ENCODE data around the gene DIP2B. TPM values are rescaled to one million over a fixed set of nuclear protein-coding genes. Genes with fewer than 3 reads are reported as not detected.
A peak's percentile ranks its signal among the peaks of the same experiment; 100 is the strongest.

The DIP2B gene
- total and polyA plus RNA-seq, 2 of the 13 experiments (the other 11 are each of a cell fraction or from before 2014, with no cell fraction given), result 32.1 to 35.8 TPM

DNA sequence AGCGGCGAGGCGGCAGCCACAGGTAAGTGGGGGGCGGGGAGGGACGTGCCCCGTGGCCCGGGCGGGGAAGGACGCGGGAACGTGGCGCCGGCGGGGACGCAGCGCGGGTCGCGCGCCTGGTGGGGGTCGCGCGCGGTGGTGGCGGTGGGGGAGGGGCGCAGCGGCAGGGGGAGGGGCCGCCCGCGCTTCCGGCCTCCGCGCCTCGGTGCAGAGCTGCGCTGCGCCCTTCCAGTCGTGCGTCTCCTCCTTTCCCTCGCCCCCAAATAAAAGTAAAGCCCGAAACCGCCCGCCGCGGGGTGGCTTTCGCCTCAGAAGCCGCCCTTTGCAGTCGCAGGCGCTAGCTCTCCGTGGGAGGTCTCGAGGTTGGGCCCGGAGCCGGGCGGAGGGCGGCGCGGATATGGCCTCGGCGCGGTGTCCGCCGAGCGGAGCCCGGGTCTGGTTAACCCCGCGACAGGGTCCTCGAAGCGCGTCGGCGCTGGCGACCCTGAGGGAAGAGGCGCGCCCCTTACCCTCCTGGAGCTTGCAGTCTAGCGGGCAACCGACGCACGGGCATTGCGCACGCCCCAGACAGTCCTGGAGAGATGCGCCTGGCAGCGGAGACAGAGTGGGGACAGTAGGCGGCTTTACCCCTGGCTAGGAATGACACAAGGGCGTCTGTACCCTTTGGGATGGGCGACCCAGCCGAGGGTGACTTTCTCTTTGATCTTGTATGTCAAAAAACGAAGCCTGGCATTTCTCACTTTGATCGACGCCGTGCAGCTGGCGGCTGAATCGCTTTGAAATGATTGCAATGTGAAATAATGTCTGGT, 259.7 kb downstream of the DIP2B start (continued):
- peak; percentile 19; the same call in 1 of the 2 replicates for TF ChIP-seq ELF1 (CRISPR knock-in tag; IDR thresholded peaks at IDR 0.05)
- TF ChIP-seq NPAS2 (CRISPR knock-in tag; IDR thresholded peaks at IDR 0.05; ENCODE audit: borderline replicate concordance), result no peak
- TF ChIP-seq, protein P1, sequence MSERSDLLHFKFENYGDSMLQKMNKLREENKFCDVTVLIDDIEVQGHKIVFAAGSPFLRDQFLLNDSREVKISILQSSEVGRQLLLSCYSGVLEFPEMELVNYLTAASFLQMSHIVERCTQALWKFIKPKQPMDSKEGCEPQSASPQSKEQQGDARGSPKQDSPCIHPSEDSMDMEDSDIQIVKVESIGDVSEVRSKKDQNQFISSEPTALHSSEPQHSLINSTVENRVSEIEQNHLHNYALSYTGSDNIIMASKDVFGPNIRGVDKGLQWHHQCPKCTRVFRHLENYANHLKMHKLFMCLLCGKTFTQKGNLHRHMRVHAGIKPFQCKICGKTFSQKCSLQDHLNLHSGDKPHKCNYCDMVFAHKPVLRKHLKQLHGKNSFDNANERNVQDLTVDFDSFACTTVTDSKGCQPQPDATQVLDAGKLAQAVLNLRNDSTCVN (CRISPR knock-in tag; IDR thresholded peaks at IDR 0.05; ENCODE audit: borderline replicate concordance), result no peak
- TF ChIP-seq RORA (CRISPR knock-in tag; IDR thresholded peaks at IDR 0.05), result no peak
- 0 out of 2 replicates have a peak, but pooled peaks have one; percentile 66 for TF ChIP-seq ZSCAN12 (CRISPR knock-in tag; IDR thresholded peaks at IDR 0.05)
- TF ChIP-seq, protein P2, sequence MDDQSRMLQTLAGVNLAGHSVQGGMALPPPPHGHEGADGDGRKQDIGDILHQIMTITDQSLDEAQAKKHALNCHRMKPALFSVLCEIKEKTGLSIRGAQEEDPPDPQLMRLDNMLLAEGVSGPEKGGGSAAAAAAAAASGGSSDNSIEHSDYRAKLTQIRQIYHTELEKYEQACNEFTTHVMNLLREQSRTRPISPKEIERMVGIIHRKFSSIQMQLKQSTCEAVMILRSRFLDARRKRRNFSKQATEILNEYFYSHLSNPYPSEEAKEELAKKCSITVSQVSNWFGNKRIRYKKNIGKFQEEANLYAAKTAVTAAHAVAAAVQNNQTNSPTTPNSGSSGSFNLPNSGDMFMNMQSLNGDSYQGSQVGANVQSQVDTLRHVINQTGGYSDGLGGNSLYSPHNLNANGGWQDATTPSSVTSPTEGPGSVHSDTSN (CRISPR knock-in tag; IDR thresholded peaks at IDR 0.05; ENCODE audit: borderline replicate concordance), result peak; percentile 41; the same call in 1 of the 2 replicates
- TF ChIP-seq, protein P3, sequence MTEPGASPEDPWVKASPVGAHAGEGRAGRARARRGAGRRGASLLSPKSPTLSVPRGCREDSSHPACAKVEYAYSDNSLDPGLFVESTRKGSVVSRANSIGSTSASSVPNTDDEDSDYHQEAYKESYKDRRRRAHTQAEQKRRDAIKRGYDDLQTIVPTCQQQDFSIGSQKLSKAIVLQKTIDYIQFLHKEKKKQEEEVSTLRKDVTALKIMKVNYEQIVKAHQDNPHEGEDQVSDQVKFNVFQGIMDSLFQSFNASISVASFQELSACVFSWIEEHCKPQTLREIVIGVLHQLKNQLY (CRISPR knock-in tag; IDR thresholded peaks at IDR 0.05), result no peak
- TF ChIP-seq AGO2 (optimal IDR thresholded peaks at IDR 0.05; ENCODE audit: low read depth, low read length), result peak; percentile 88
- TF ChIP-seq, protein P4, sequence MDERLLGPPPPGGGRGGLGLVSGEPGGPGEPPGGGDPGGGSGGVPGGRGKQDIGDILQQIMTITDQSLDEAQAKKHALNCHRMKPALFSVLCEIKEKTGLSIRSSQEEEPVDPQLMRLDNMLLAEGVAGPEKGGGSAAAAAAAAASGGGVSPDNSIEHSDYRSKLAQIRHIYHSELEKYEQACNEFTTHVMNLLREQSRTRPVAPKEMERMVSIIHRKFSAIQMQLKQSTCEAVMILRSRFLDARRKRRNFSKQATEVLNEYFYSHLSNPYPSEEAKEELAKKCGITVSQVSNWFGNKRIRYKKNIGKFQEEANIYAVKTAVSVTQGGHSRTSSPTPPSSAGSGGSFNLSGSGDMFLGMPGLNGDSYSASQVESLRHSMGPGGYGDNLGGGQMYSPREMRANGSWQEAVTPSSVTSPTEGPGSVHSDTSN (CRISPR knock-in tag; IDR thresholded peaks at IDR 0.05), result no peak
- TF ChIP-seq YEATS4 (CRISPR knock-in tag; IDR thresholded peaks at IDR 0.05; ENCODE audit: borderline replicate concordance), result peak; percentile 81
- TF ChIP-seq, protein P5, sequence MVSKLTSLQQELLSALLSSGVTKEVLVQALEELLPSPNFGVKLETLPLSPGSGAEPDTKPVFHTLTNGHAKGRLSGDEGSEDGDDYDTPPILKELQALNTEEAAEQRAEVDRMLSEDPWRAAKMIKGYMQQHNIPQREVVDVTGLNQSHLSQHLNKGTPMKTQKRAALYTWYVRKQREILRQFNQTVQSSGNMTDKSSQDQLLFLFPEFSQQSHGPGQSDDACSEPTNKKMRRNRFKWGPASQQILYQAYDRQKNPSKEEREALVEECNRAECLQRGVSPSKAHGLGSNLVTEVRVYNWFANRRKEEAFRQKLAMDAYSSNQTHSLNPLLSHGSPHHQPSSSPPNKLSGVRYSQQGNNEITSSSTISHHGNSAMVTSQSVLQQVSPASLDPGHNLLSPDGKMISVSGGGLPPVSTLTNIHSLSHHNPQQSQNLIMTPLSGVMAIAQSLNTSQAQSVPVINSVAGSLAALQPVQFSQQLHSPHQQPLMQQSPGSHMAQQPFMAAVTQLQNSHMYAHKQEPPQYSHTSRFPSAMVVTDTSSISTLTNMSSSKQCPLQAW (CRISPR knock-in tag; IDR thresholded peaks at IDR 0.05), result no peak
- TF ChIP-seq TBX2 (CRISPR knock-in tag; IDR thresholded peaks at IDR 0.05; ENCODE audit: borderline replicate concordance), result peak; percentile 71; the same call in 1 of the 2 replicates
- 0 out of 2 replicates have a peak, but pooled peaks have one; percentile 2 for TF ChIP-seq SALL1 (CRISPR knock-in tag; IDR thresholded peaks at IDR 0.05)
